HepG2 (cell line): ENCODE results near the gene ST6GALNAC3. TPM values are rescaled to one million over a fixed set of nuclear protein-coding genes. Genes with fewer than 3 reads are reported as not detected.

Experiments used
- ATAC-seq: fragments of 200-7000 bp; cut with Tn5 transposase; 3 replicates; pipeline ENCODE4 v1.9.1; 2020; ENCODE audit warnings: mild to moderate bottlenecking, moderate library complexity
- BruUV-seq: library from RNA; stranded (reverse); fragments of 400-500 nt; replicated peaks from 2 replicates; lab custom pipeline; 2021; lab: Mats Ljungman, UMichigan
- CTCF ChIA-PET: fragments of 300-600 bp; formaldehyde crosslinking; extraction: SDS; loops from one replicate; lab custom pipeline; 2021; ENCODE audit warnings: low total read pairs, inconsistent platforms, low intra/inter-chr PET ratio; lab: Yijun Ruan, JAX
- POLR2A ChIA-PET: fragments of 350-600 bp; sonication (Branson Sonifier 250); formaldehyde crosslinking; loops from one replicate; lab custom pipeline; 2020; ENCODE audit warnings: antibody characterized with exemption, inconsistent platforms; lab: Yijun Ruan, JAX
- DNase-seq: peaks from one replicate; pipeline ENCODE4 v3.0.0-alpha.2; 2015; ENCODE audit warnings: low spot score
- FAIRE-seq: peaks from 3 replicates; lab custom pipeline; 2011; peaks lifted over from hg19 to GRCh38; lab: Jason Lieb, UNC
- H2AFZ ChIP-seq: one replicate; pipeline ENCODE4 v1.6.1; 2011; ENCODE audit warnings: low read length, inconsistent platforms
- H3K27ac ChIP-seq: fragments of 300-600 bp; 3 replicates; pipeline ENCODE4 v1.8.0; 2011; ENCODE audit warnings: mixed run types, mild to moderate bottlenecking, mixed read lengths, low read length, inconsistent platforms; ENCODE audit not compliant: insufficient read depth; ENCODE audit errors: extremely low read length
- H3K27me3 ChIP-seq, 2 experiments: fragments of 200-600 bp in 1 of 2; 2 replicates in 1 of 2; 3 replicates in 1 of 2; pipeline versions ENCODE4 v1.6.0 to v1.8.0; 2011; ENCODE audit warnings: low read length in 2 of 2, mild to moderate bottlenecking in 2 of 2, moderate library complexity in 2 of 2, inconsistent platforms in 1 of 2; ENCODE audit not compliant: insufficient read depth in 2 of 2, control insufficient read depth in 1 of 2
- H3K36me3 ChIP-seq, 2 experiments: fragments of 200-600 bp in 1 of 2; replicated peaks in 1 of 2; 2 replicates in 1 of 2; 3 replicates in 1 of 2; pipeline versions ENCODE4 v1.5.1 to v1.8.0; 2011; ENCODE audit warnings: low read length in 2 of 2, inconsistent platforms in 1 of 2; ENCODE audit not compliant: insufficient read depth in 2 of 2, control insufficient read depth in 1 of 2
- H3K4me1 ChIP-seq: 2 replicates; pipeline ENCODE4 v1.5.1; 2012; ENCODE audit warnings: low read length, inconsistent platforms; ENCODE audit not compliant: insufficient read depth
- H3K4me2 ChIP-seq: 2 replicates; pipeline ENCODE4 v1.6.0; 2011; ENCODE audit warnings: low read depth, low read length, inconsistent platforms
- H3K4me3 ChIP-seq, 3 experiments: fragments of 200-600 bp in 1 of 3; sonication (generic), shearing (Covaris generic) in 1 of 3; replicated peaks in 1 of 3; 2 replicates each; pipeline ENCODE4 v1.5.1; 2011 to 2016; ENCODE audit warnings: low read length in 3 of 3, inconsistent platforms in 2 of 3, low read depth in 2 of 3, mild to moderate bottlenecking in 2 of 3, control low read depth in 1 of 3, mixed read lengths in 1 of 3; ENCODE audit not compliant: insufficient read depth in 1 of 3
- H3K79me2 ChIP-seq: one replicate; pipeline ENCODE4 v1.6.1; 2011; ENCODE audit warnings: low read length, inconsistent platforms; ENCODE audit not compliant: insufficient read depth
- H3K9ac ChIP-seq: 2 replicates; pipeline ENCODE4 v1.6.0; 2011; ENCODE audit warnings: mild to moderate bottlenecking, low read depth, low read length, inconsistent platforms; ENCODE audit not compliant: insufficient read depth
- H3K9me3 ChIP-seq: 2 replicates; pipeline ENCODE4 v1.5.1; 2012; ENCODE audit warnings: mild to moderate bottlenecking, low read length
- H4K20me1 ChIP-seq: 2 replicates; pipeline ENCODE4 v1.6.0; 2011; ENCODE audit warnings: inconsistent platforms, mild to moderate bottlenecking, low read length, moderate library complexity; ENCODE audit not compliant: insufficient read depth
- CREM ChIP-seq, 2 experiments: sonication (generic) in 1 of 2; formaldehyde crosslinking in 1 of 2; IDR thresholded peaks; 2 replicates each; pipeline versions ENCODE4 v1.4.0 to v1.6.1; 2016 to 2020; ENCODE audit warnings: antibody characterized with exemption in 1 of 2, mild to moderate bottlenecking in 1 of 2, missing genetic modification reagents in 1 of 2
- GLMP ChIP-seq: sonication (generic); formaldehyde crosslinking; IDR thresholded peaks from 2 replicates; pipeline ENCODE4 v1.9.0; 2021; ENCODE audit warnings: missing genetic modification reagents, mild to moderate bottlenecking, borderline replicate concordance
- KDM4B ChIP-seq: sonication (generic); formaldehyde crosslinking; IDR thresholded peaks from 2 replicates; pipeline ENCODE4 v1.4.0; 2020; ENCODE audit warnings: missing genetic modification reagents
- NFYB ChIP-seq: sonication (generic); formaldehyde crosslinking; IDR thresholded peaks from 2 replicates; pipeline ENCODE4 v1.4.0; 2020; ENCODE audit warnings: missing genetic modification reagents
- RXRB ChIP-seq: IDR thresholded peaks from 2 replicates; pipeline ENCODE4 v1.6.1; 2016; ENCODE audit warnings: borderline replicate concordance, missing genetic modification reagents, missing compliant biosample characterization
- TBX3 ChIP-seq: fragments of 450-650 bp; IDR thresholded peaks from 2 replicates; pipeline ENCODE4 v1.6.1; 2017; ENCODE audit warnings: antibody characterized with exemption, mild to moderate bottlenecking, inconsistent platforms, borderline replicate concordance
- U2AF2 ChIP-seq: fragments of 200-400 bp; formaldehyde crosslinking; IDR thresholded peaks from 2 replicates; pipeline ENCODE4 v1.6.1; 2017; ENCODE audit warnings: low read depth, mild to moderate bottlenecking, low read length
- ZBTB20 ChIP-seq: sonication (generic); formaldehyde crosslinking; IDR thresholded peaks from 2 replicates; pipeline ENCODE4 v1.8.1; 2023; ENCODE audit warnings: missing genetic modification reagents, low read depth, mild to moderate bottlenecking, borderline replicate concordance
- ZBTB43 ChIP-seq: sonication (generic); formaldehyde crosslinking; conservative IDR thresholded peaks from 2 replicates; pipeline ENCODE4 v1.4.0; 2020; ENCODE audit warnings: missing genetic modification reagents
- ZKSCAN8 ChIP-seq: IDR thresholded peaks from 2 replicates; pipeline ENCODE4 v1.6.1; 2016; ENCODE audit warnings: borderline replicate concordance, missing genetic modification reagents, missing compliant biosample characterization
- ZNF207 ChIP-seq: fragments of 450-650 bp; IDR thresholded peaks from 2 replicates; pipeline ENCODE4 v1.6.1; 2016; ENCODE audit warnings: antibody characterized with exemption, borderline replicate concordance
- ZNF776 ChIP-seq: sonication (generic); formaldehyde crosslinking; IDR thresholded peaks from 2 replicates; pipeline ENCODE4 v1.4.0; 2020; ENCODE audit warnings: mild to moderate bottlenecking, missing genetic modification reagents
- ZNF782 ChIP-seq: sonication (generic); formaldehyde crosslinking; IDR thresholded peaks from 2 replicates; pipeline ENCODE4 v1.4.0; 2020; ENCODE audit warnings: missing genetic modification reagents, mild to moderate bottlenecking, borderline replicate concordance
- in situ Hi-C: cut with HindIII; loops from 2 replicates; pipeline ENCODE4 v1.10.0; 2017; ENCODE audit warnings: low pct_unique_long_range_greater_than_20kb; ENCODE audit not compliant: extremely low pct_ligation_motif_present
- intact Hi-C: fragments of 100-400 bp; cut with micrococcal nuclease; formaldehyde crosslinking; loops from one replicate; pipeline ENCODE4 v1.10.0; 2022; ENCODE audit not compliant: unreplicated experiment
- polyA plus RNA-seq, 8 experiments: library from polyadenylated mRNA; depleted of rRNA in 3 of 8; stranded (reverse) in 7 of 8; unstranded in 1 of 8; fragments of >200 nt; fragmentation: Illumina TruSeq in 4 of 8; extraction: Trizol in 4 of 8; gene quantifications; 2 replicates each; pipeline versions ENCODE4 v1.2.1 to v1.2.3, GENCODE V29; 2011 to 2016; ENCODE audit warnings: low read depth in 4 of 8, missing spikeins in 1 of 8, mixed read lengths in 1 of 8; ENCODE audit not compliant: insufficient read depth in 1 of 8
- total RNA-seq, 5 experiments: library from RNA; depleted of rRNA; stranded (reverse); fragments of >200 nt; fragmentation: Illumina TruSeq; extraction: Trizol; gene quantifications; 2 replicates each; pipeline ENCODE4 v1.2.3, GENCODE V29; 2016; ENCODE audit warnings: low read depth in 1 of 5

The ST6GALNAC3 gene
- total and polyA plus RNA-seq, 2 of the 13 experiments (the other 11 are each of a cell fraction or from before 2014, with no cell fraction given): not detected

GRCh38 chr1:76264642-76265041, 190.1 kb downstream of the ST6GALNAC3 start:
- Histone ChIP-seq H3K4me2 (no peak overlapping the region), H3K9ac (no peak overlapping the region), H3K36me3 (no peaks in the 10 kb centered on the region), H3K4me1 (no peaks in the 10 kb centered on the region), H3K27ac (no peak overlapping the region), H2AFZ (no peak overlapping the region), H3K9me3 (no peaks in the 10 kb centered on the region), H3K27me3 (no peaks in the 10 kb centered on the region), H3K79me2 (no peaks in the 10 kb centered on the region), H3K4me3 (no peak overlapping the region), H4K20me1 (no peaks in the 10 kb centered on the region)
- FAIRE-seq (no peak), DNase-seq (no peak), ATAC-seq (no peak)
- POLR2A ChIA-PET: no interaction called here
- CTCF ChIA-PET: no interaction called here
- in situ Hi-C loops: no loop called here
- no peak for TF ChIP-seq ZNF207
- TF ChIP-seq CREM (IDR thresholded peaks at IDR 0.05): no peak
- TF ChIP-seq CREM (CRISPR knock-in tag; IDR thresholded peaks at IDR 0.05): no peak
- TF ChIP-seq RXRB (CRISPR knock-in tag): no peak
- TF ChIP-seq U2AF2: no peak
- no peak for TF ChIP-seq GLMP
- no peak for TF ChIP-seq ZNF776
- no peak for TF ChIP-seq ZBTB20
- no peak for TF ChIP-seq ZBTB43 (CRISPR knock-in tag)
- no peak for TF ChIP-seq NFYB (CRISPR knock-in tag)
- TF ChIP-seq ZKSCAN8 (CRISPR knock-in tag): no peak
- TF ChIP-seq TBX3: no peak
- no peak for TF ChIP-seq ZNF782 (CRISPR knock-in tag)
- no peak for TF ChIP-seq KDM4B (CRISPR knock-in tag)
- intact Hi-C loops: no loop called here
- BruUV-seq: no TSS peak
